PC-9 (cell line): Measurements from ENCODE around the gene FILIP1L. TPM values are rescaled to one million over a fixed set of nuclear protein-coding genes. Genes with fewer than 3 reads are reported as not detected.

Experiments used
- BruUV-seq: library from RNA; stranded (reverse); fragments of 400-500 nt; replicated peaks from 2 replicates; lab custom pipeline; 2021; lab: Mats Ljungman, UMichigan
- CTCF ChIA-PET: fragments of 300-600 bp; sonication (Branson Sonifier 250); formaldehyde crosslinking; loops from one replicate; lab custom pipeline; 2022; ENCODE audit warnings: antibody characterized with exemption; lab: Charles Lee
- POLR2A ChIA-PET: fragments of 300-600 bp; sonication (Branson Sonifier 250); formaldehyde crosslinking; loops from one replicate; lab custom pipeline; 2022; ENCODE audit warnings: antibody characterized with exemption; ENCODE audit not compliant: unreplicated experiment; lab: Charles Lee
- DNase-seq, 2 experiments: peaks; one replicate each; pipeline versions ENCODE4 v3.0.0 to v3.0.0-alpha.2; 2015 to 2022; ENCODE audit warnings: mixed read lengths in 1 of 2
- H2AFZ ChIP-seq: fragments of 200-600 bp; sonication (generic); 2 replicates; pipeline ENCODE4 v1.8.1; 2017; ENCODE audit warnings: antibody characterized with exemption
- H3F3A ChIP-seq: fragments of 200-600 bp; sonication (generic); 2 replicates; pipeline ENCODE4 v1.8.1; 2017; ENCODE audit warnings: antibody characterized with exemption, mild to moderate bottlenecking, low read depth; ENCODE audit not compliant: insufficient read depth
- H3K27ac ChIP-seq: fragments of 200-600 bp; sonication (generic); 2 replicates; pipeline ENCODE4 v1.6.1; 2016; ENCODE audit warnings: mixed run types
- H3K27me3 ChIP-seq: fragments of 200-600 bp; sonication (generic); 2 replicates; pipeline ENCODE4 v1.6.1; 2016; ENCODE audit warnings: low read depth, mixed run types; ENCODE audit not compliant: insufficient read depth
- H3K36me3 ChIP-seq: fragments of 200-600 bp; sonication (generic); 2 replicates; pipeline ENCODE4 v1.6.1; 2016; ENCODE audit warnings: low read depth, mixed run types
- H3K4me1 ChIP-seq: fragments of 200-600 bp; sonication (generic); replicated peaks from 2 replicates; pipeline ENCODE4 v1.6.1; 2016; ENCODE audit warnings: mixed run types; ENCODE audit not compliant: insufficient read depth
- H3K4me2 ChIP-seq: fragments of 200-600 bp; sonication (generic); 2 replicates; pipeline ENCODE4 v1.6.1; 2017; ENCODE audit warnings: mixed run types
- H3K4me3 ChIP-seq: fragments of 200-600 bp; sonication (generic); 2 replicates; pipeline ENCODE4 v1.6.1; 2016; ENCODE audit warnings: mixed run types
- H3K79me2 ChIP-seq: fragments of 200-600 bp; sonication (generic); 2 replicates; pipeline ENCODE4 v1.6.1; 2017; ENCODE audit warnings: low read depth, mixed run types
- H3K9me2 ChIP-seq: fragments of 200-600 bp; sonication (generic); 2 replicates; pipeline ENCODE4 v1.8.1; 2017; ENCODE audit warnings: mild to moderate bottlenecking; ENCODE audit not compliant: insufficient read depth
- H3K9me3 ChIP-seq: fragments of 200-600 bp; sonication (generic); 2 replicates; pipeline ENCODE4 v1.8.1; 2016; ENCODE audit warnings: low read depth; ENCODE audit not compliant: insufficient read depth
- H4K20me1 ChIP-seq: fragments of 200-600 bp; sonication (generic); 2 replicates; pipeline ENCODE4 v1.8.1; 2017; ENCODE audit not compliant: insufficient read depth
- EZH2 ChIP-seq: fragments of 200-600 bp; sonication (generic); IDR thresholded peaks from 2 replicates; pipeline ENCODE4 v1.8.0; 2017; ENCODE audit warnings: antibody characterized with exemption, low read depth
- intact Hi-C: fragments of 100-400 bp; cut with micrococcal nuclease; formaldehyde crosslinking; loops from one replicate; pipeline ENCODE4 v1.10.0; 2022; ENCODE audit not compliant: unreplicated experiment
- total RNA-seq: library from RNA; stranded (reverse); gene quantifications from 2 replicates; pipeline ENCODE4 v1.2.3, GENCODE V29; 2021
- TF ChIP-seq, protein P1 (sequence below): fragments of 200-600 bp; sonication (generic); conservative IDR thresholded peaks from 2 replicates; pipeline ENCODE4 v1.6.1; 2017; ENCODE audit warnings: mixed run types, antibody characterized with exemption, mild to moderate bottlenecking, moderate library complexity

FILIP1L gene
- total RNA-seq, 1 experiment from 2014 or later = 16.8 TPM

DNA sequence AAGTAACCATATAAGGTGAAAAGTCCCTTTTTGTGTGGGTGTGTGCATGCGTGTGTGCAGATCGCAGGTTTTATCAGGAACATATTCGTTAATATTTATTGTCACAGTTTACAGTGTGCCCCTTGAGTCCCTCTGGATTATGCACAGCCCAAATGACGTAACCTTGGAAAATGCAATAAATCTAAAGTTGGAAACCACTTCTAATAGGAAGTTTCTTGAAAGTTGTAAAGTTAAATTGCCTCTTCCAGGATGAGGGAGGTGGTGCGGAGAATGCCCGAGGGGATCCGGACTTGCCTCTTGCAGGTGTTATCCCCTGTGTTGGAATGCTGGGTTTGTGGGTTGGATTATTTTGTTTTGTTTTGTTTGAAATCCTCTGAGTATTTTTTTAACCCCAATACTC is 153.4 kb downstream of the FILIP1L start:
- CTCF ChIA-PET = no interaction called here
- Histone ChIP-seq H3K9me2 (no peaks in the 10 kb centered on the region), H3K4me3 (no peak overlapping the region), H3F3A (peaks cover 13% of the 10 kb centered on the region), H2AFZ (no peak overlapping the region), H3K36me3 (no peaks in the 10 kb centered on the region), H3K4me2 (no peak overlapping the region), H3K9me3 (no peaks in the 10 kb centered on the region), H3K27me3 (no peaks in the 10 kb centered on the region), H3K4me1 (peaks cover 17% of the 10 kb centered on the region), H3K79me2 (no peaks in the 10 kb centered on the region), H3K27ac (no peak overlapping the region), H4K20me1 (no peaks in the 10 kb centered on the region)
- no peak for DNase-seq
- no TSS peak for BruUV-seq
- TF ChIP-seq EZH2 = no peak
- TF ChIP-seq, protein P1, sequence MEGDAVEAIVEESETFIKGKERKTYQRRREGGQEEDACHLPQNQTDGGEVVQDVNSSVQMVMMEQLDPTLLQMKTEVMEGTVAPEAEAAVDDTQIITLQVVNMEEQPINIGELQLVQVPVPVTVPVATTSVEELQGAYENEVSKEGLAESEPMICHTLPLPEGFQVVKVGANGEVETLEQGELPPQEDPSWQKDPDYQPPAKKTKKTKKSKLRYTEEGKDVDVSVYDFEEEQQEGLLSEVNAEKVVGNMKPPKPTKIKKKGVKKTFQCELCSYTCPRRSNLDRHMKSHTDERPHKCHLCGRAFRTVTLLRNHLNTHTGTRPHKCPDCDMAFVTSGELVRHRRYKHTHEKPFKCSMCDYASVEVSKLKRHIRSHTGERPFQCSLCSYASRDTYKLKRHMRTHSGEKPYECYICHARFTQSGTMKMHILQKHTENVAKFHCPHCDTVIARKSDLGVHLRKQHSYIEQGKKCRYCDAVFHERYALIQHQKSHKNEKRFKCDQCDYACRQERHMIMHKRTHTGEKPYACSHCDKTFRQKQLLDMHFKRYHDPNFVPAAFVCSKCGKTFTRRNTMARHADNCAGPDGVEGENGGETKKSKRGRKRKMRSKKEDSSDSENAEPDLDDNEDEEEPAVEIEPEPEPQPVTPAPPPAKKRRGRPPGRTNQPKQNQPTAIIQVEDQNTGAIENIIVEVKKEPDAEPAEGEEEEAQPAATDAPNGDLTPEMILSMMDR = no peak
- intact Hi-C loops = no loop called here
- POLR2A ChIA-PET = no interaction called here

DNA sequence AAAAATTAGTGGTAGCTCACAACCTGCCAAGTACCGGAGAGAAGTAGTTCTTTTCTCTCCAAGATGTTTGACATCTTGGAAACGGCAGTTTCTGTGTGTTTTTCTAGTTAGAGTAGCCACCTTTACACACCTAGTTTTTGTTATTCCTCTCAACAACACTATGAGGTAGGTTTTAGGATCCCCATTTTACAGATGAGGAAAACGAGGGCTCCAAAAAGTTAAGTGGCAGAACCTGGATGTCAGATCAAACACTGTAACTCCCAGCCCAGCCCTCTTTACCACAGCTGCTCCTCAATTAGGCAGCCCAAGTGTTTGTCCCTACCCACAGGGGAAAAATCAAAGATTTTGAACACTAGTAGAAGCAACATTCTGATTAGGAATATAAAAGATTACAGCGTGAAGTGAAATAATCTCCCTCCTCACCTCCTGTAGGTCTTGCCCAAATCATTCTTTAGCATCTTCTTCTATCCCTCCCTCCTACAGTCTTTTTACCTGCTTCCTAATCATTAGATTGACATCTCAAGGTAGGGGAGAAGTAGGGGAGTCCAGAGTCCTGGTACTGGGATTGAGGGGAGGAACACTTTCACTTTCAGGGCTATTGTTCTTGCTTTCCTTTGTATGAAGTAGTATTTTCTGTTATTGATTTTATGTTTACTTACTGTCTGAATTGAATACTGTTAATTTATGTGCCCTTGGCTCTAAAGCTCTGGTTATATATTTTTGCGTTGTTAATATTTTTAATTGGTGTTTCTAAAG is 154.0 kb downstream of the FILIP1L start:
- Histone ChIP-seq H3K4me2 (no peak overlapping the region), H3K4me3 (no peak overlapping the region), H3K9me3 (no peaks in the 10 kb centered on the region), H3K4me1 (peaks cover 10% of the 10 kb centered on the region), H3F3A (peaks cover 12% of the 10 kb centered on the region), H4K20me1 (no peaks in the 10 kb centered on the region), H2AFZ (no peak overlapping the region), H3K9me2 (no peaks in the 10 kb centered on the region), H3K27ac (no peak overlapping the region), H3K36me3 (no peaks in the 10 kb centered on the region), H3K79me2 (no peaks in the 10 kb centered on the region), H3K27me3 (no peaks in the 10 kb centered on the region)
- no peak for DNase-seq
- no peak for TF ChIP-seq EZH2
- TF ChIP-seq, protein P1 = no peak
- CTCF ChIA-PET = no interaction called here
- BruUV-seq = no TSS peak
- POLR2A ChIA-PET = no interaction called here
- intact Hi-C loops = no loop called here

DNA sequence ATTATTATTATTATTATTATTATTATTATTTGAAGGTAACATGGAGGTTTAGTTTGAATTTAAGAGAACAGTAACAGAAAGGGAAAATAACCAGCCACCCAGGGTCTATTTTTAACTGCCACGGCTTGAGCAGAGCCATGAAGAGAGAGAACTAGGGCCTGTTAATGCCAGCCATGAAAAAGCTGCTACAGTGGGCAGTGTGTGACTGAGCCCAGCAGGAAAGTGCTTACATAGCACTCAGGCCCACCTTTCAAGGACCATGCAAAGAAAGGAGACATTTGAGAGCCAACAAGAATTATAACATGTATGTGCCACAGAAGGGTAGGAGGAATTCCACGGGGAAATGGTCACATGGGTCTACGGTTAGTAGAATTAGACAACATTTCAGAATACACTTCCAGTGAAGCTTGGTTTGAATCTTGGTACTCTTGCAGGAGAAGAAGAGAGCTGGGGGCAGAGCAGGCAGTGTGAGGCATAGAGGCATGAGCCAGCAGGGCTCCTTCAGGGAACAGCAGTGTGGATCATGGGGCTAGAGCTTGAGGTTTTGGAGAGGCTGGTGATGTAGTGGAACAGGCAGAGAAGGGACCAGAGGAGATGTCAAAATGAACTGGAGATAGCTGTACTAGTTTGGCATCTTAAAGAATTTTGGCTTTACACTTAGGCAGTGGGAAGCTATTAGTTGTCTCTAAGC is 155.9 kb downstream of the FILIP1L start:
- Histone ChIP-seq H3F3A (no peaks in the 10 kb centered on the region), H3K9me2 (no peaks in the 10 kb centered on the region), H3K4me1 (no peaks in the 10 kb centered on the region), H3K4me2 (no peak overlapping the region), H3K4me3 (no peak overlapping the region), H3K79me2 (no peaks in the 10 kb centered on the region), H3K9me3 (no peaks in the 10 kb centered on the region), H3K27me3 (no peaks in the 10 kb centered on the region), H3K36me3 (no peaks in the 10 kb centered on the region), H2AFZ (no peak overlapping the region), H3K27ac (no peak overlapping the region), H4K20me1 (no peaks in the 10 kb centered on the region)
- no peak for DNase-seq
- ChIA-PET CTCF (interaction anchor here (0.7 kb wide), 1 partner anchor 148 kb away, joined by 12 read pairs; no protein-coding TSS in a partner anchor), POLR2A (interaction anchor here (0.5 kb wide), 1 partner anchor 58 kb away, joined by 3 read pairs; no protein-coding TSS in a partner anchor)
- intact Hi-C loops = no loop called here
- TF ChIP-seq, protein P1 = no peak
- TF ChIP-seq EZH2 = no peak
- no TSS peak for BruUV-seq
